Type B pancreatic cell (in vitro differentiated cells): Measurements from ENCODE around the gene NR1H2. TPM values are rescaled to one million over a fixed set of nuclear protein-coding genes. Genes with fewer than 3 reads are reported as not detected.

Source experiments
- DNase-seq: peaks from one replicate; pipeline ENCODE4 v3.0.0; 2021; ENCODE audit warnings: mixed read lengths; ENCODE audit not compliant: unreplicated experiment; ENCODE audit errors: extremely low spot score
- H3K27ac Mint-ChIP-seq: 2 replicates; pipeline ENCODE4 v1.8.0; 2021; ENCODE audit warnings: mild to moderate bottlenecking, mixed read lengths
- H3K27me3 Mint-ChIP-seq: 2 replicates; pipeline ENCODE4 v1.8.0; 2021; ENCODE audit warnings: mixed read lengths
- H3K36me3 Mint-ChIP-seq: 2 replicates; pipeline ENCODE4 v1.8.0; 2021; ENCODE audit warnings: mixed read lengths
- H3K4me1 Mint-ChIP-seq: one replicate; pipeline ENCODE4 v1.8.0; 2021; ENCODE audit warnings: mixed read lengths; ENCODE audit not compliant: unreplicated experiment
- H3K4me3 Mint-ChIP-seq: 2 replicates; pipeline ENCODE4 v1.8.0; 2021; ENCODE audit warnings: mild to moderate bottlenecking, mixed read lengths
- H3K9me3 Mint-ChIP-seq: 2 replicates; pipeline ENCODE4 v1.8.0; 2021; ENCODE audit warnings: mixed read lengths
- total RNA-seq: library from RNA; stranded (reverse); gene quantifications from 2 replicates; pipeline ENCODE4 v1.2.1, GENCODE V29; 2021; ENCODE audit warnings: low replicate concordance
- TF ChIP-seq, protein P1 (sequence below): fragments of 200-600 bp; sonication (generic); conservative IDR thresholded peaks from 2 replicates; pipeline ENCODE4 v1.5.0; 2021; ENCODE audit warnings: antibody characterized with exemption, mild to moderate bottlenecking

Gene NR1H2
- total RNA-seq, 1 donor from 2014 or later = 30.3 TPM

DNA sequence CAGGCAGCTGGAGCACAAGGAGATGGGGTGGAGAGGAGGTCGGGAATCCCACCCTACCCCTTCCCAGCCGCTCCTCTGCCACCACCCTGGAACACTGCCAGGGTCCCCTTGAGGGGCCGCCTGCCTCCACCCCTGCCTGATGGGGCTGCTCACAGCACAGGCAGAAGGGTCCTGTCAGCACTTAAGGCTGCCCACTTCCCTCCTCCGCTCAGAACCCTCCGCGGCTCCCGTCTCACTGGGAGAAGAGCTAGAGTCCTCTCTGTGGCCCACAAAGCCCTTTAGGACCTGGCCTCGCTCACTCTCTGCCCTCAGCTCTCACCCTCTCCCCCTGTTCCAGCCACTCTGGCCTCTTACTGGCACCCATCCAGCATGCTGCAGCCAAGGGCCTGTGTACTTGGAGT is 4.5 kb downstream of the NR1H2 start:
- Mint-ChIP-seq H3K9me3 (no peaks in the 10 kb centered on the region), H3K4me1 (peaks cover 24% of the 10 kb centered on the region), H3K36me3 (peaks cover 5% of the 10 kb centered on the region), H3K27ac (no peak overlapping the region), H3K27me3 (no peaks in the 10 kb centered on the region), H3K4me3 (no peak overlapping the region)
- DNase-seq = no peak
- TF ChIP-seq, protein P1, sequence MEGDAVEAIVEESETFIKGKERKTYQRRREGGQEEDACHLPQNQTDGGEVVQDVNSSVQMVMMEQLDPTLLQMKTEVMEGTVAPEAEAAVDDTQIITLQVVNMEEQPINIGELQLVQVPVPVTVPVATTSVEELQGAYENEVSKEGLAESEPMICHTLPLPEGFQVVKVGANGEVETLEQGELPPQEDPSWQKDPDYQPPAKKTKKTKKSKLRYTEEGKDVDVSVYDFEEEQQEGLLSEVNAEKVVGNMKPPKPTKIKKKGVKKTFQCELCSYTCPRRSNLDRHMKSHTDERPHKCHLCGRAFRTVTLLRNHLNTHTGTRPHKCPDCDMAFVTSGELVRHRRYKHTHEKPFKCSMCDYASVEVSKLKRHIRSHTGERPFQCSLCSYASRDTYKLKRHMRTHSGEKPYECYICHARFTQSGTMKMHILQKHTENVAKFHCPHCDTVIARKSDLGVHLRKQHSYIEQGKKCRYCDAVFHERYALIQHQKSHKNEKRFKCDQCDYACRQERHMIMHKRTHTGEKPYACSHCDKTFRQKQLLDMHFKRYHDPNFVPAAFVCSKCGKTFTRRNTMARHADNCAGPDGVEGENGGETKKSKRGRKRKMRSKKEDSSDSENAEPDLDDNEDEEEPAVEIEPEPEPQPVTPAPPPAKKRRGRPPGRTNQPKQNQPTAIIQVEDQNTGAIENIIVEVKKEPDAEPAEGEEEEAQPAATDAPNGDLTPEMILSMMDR = no peak

GRCh38 chr19:50381881-50382729 is 5.8 kb downstream of the NR1H2 start:
- TF ChIP-seq, protein P1 = no peak
- no peak overlapping the region for H3K4me3 Mint-ChIP-seq
- no peaks in the 10 kb centered on the region for H3K9me3 Mint-ChIP-seq
- no peak for DNase-seq
- no peak overlapping the region for H3K27ac Mint-ChIP-seq
- no peaks in the 10 kb centered on the region for H3K27me3 Mint-ChIP-seq
- peaks cover 19% of the 10 kb centered on the region for H3K4me1 Mint-ChIP-seq
- H3K36me3 Mint-ChIP-seq = peaks cover 5% of the 10 kb centered on the region

- H3K9me3 Mint-ChIP-seq = no peaks in the 10 kb centered on the region
- peaks cover 23% of the 10 kb centered on the region for H3K4me1 Mint-ChIP-seq
- peak overlapping the region; percentile 98 for H3K4me3 Mint-ChIP-seq
- peak overlapping the region; percentile 97 for H3K27ac Mint-ChIP-seq
- TF ChIP-seq, protein P1 = no peak
- H3K36me3 Mint-ChIP-seq = peaks cover 9% of the 10 kb centered on the region
- DNase-seq = no peak
- no peaks in the 10 kb centered on the region for H3K27me3 Mint-ChIP-seq
These were observed 7.0 kb downstream of the NR1H2 start for GRCh38 chr19:50383001-50383851.

GRCh38 chr19:50383852-50384684 is 7.8 kb downstream of the NR1H2 start, which contains the start of gene POLD1:
Gene POLD1 (plus strand): TSS chr19:50384347. CDS start chr19:50398852, 14,505 bp downstream.
- Mint-ChIP-seq H3K4me1 (peaks cover 23% of the 10 kb centered on the region), H3K27me3 (no peaks in the 10 kb centered on the region), H3K9me3 (no peaks in the 10 kb centered on the region), H3K4me3 (peak within 1 kb of the TSS; percentile 98), H3K36me3 (peaks cover 8% of the 10 kb centered on the region), H3K27ac (peak within 1 kb of the TSS; percentile 97)
- peak; percentile 99 for DNase-seq
- TF ChIP-seq, protein P1 = no peak
